Measurements from ENCODE around the gene AURKAIP1. TPM values are rescaled to one million over a fixed set of nuclear protein-coding genes. Genes with fewer than 3 reads are reported as not detected.
A peak's percentile ranks its signal among the peaks of the same experiment; 100 is the strongest.

The AURKAIP1 gene
- polyA plus RNA-seq, 1 of the 3 experiments (the other 2 are of a cell fraction) = 214 TPM

DNA sequence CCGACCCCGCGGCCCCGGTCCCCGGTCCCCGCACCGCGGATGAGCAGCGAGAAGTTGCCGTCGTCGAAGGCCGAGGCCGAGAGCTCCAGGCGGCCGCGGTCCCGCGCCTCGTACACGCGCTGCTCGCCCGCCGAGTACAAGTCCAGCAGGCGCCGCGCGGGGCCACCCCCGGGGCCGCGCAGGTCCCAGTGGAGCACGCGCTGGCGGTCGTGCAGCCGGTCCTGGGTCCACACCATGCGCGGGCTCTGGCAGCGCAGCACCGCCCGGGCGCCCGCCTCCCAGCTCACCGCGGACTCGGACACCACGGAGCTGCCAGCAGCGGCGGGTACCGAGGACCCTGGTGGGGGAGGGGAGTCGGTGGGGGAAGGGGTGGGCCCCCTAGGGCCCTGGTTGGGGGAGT, 19.6 kb downstream of the AURKAIP1 start:
- Histone ChIP-seq H3K9ac (no peak overlapping the region), H3K27ac (ENCODE audit: low read depth in 2 of 2, low read length in 1 of 2) (peak overlapping the region in 1 of 2 experiments; percentile 34; a peak in 1 of 4 replicates), H3K4me1 (ENCODE audit: control insufficient read depth in 1 of 2, insufficient read depth in 2 of 2, low read depth in 1 of 2, low read length in 1 of 2) (peaks cover 13 to 59% of the 10 kb centered on the region in 2 experiments; a peak in 3 of 4 replicates), H3K9me3 (no peaks in the 10 kb centered on the region), H3K4me2 (no peak overlapping the region), H3K4me3 (ENCODE audit: low read depth in 2 of 2, low read length in 1 of 2) (peak overlapping the region in 1 of 2 experiments; percentile 39; a peak in 2 of 4 replicates), H3K27me3 (ENCODE audit: insufficient read depth) (no peaks in the 10 kb centered on the region), H4K20me1 (ENCODE audit: insufficient read depth) (no peaks in the 10 kb centered on the region), H3K36me3 (replicated peaks in 1 of 2; ENCODE audit: control insufficient read depth in 1 of 2, insufficient read depth in 2 of 2, low read length in 1 of 2) (no peaks in the 10 kb centered on the region), H3K79me2 (ENCODE audit: insufficient read depth) (no peaks in the 10 kb centered on the region), H3K9me2 (no peaks in the 10 kb centered on the region), H3F3A (replicated peaks; ENCODE audit: insufficient read depth) (peaks cover 9% of the 10 kb centered on the region), H2AFZ (ENCODE audit: low read depth) (no peak overlapping the region)
- POLR2A ChIA-PET = interaction anchor here (1.0 to 1.3 kb wide), 2 partner anchors 16 to 20 kb away, joined by 4 to 6 read pairs; partner anchors contain the start of gene AURKAIP1
- 1% methylated on average over 15 of the region's 52 CpGs for WGBS (ENCODE audit: low lambda C conversion rate)
- TF ChIP-seq, protein P1, sequence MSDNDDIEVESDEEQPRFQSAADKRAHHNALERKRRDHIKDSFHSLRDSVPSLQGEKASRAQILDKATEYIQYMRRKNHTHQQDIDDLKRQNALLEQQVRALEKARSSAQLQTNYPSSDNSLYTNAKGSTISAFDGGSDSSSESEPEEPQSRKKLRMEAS (IDR thresholded peaks at IDR 0.05; ENCODE audit: low read depth) = peak; percentile 60; the same call in 1 of the 2 replicates
- no peak for TF ChIP-seq USF1 (IDR thresholded peaks at IDR 0.05; ENCODE audit: borderline replicate concordance, low read depth)
- TF ChIP-seq JUND (IDR thresholded peaks at IDR 0.05) = no peak
- CTCF ChIA-PET = interaction anchor here (1.0 to 5.1 kb wide), 3 partner anchors 10 to 19 kb away, joined by 3 to 48 read pairs (median 10); partner anchors contain the start of gene AURKAIP1
- peak; percentile 87 for DNase-seq

GRCh38 chr1:1354271-1355247, 20.4 kb downstream of the AURKAIP1 start:
- WGBS (ENCODE audit: low lambda C conversion rate) = no CpG with 5 or more reads among the region's 116 CpGs
- H3K4me2 ChIP-seq = no peak overlapping the region

More at GRCh38 chr1:1354271-1355247, 20.4 kb downstream of the AURKAIP1 start:
- H3K9me2 ChIP-seq = no peaks in the 10 kb centered on the region
- peak; percentile 63 for DNase-seq
- no peaks in the 10 kb centered on the region for H3K79me2 ChIP-seq (ENCODE audit: insufficient read depth)
- ChIA-PET POLR2A (interaction anchor here (1.0 to 1.3 kb wide), 2 partner anchors 17 to 21 kb away, joined by 4 to 6 read pairs; partner anchors contain the start of gene AURKAIP1), CTCF (interaction anchor here (1.0 to 5.1 kb wide), 3 partner anchors 9 to 20 kb away, joined by 3 to 48 read pairs (median 10); partner anchors contain the start of gene AURKAIP1)
- H3K36me3 ChIP-seq (replicated peaks in 1 of 2; ENCODE audit: control insufficient read depth in 1 of 2, insufficient read depth in 2 of 2, low read length in 1 of 2) = no peaks in the 10 kb centered on the region
- no peak overlapping the region for H3K9ac ChIP-seq
- TF ChIP-seq ZBTB33 (IDR thresholded peaks at IDR 0.05; ENCODE audit: borderline replicate concordance, low read depth) = no peak
- TF ChIP-seq, protein P2, sequence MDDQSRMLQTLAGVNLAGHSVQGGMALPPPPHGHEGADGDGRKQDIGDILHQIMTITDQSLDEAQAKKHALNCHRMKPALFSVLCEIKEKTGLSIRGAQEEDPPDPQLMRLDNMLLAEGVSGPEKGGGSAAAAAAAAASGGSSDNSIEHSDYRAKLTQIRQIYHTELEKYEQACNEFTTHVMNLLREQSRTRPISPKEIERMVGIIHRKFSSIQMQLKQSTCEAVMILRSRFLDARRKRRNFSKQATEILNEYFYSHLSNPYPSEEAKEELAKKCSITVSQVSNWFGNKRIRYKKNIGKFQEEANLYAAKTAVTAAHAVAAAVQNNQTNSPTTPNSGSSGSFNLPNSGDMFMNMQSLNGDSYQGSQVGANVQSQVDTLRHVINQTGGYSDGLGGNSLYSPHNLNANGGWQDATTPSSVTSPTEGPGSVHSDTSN (IDR thresholded peaks at IDR 0.05) = peak; percentile 15; the same call in 1 of the 2 replicates
- peaks cover 9% of the 10 kb centered on the region for H3F3A ChIP-seq (replicated peaks; ENCODE audit: insufficient read depth)
- H3K4me3 ChIP-seq (ENCODE audit: low read depth in 2 of 2, low read length in 1 of 2) = peak overlapping the region in 1 of 2 experiments; percentile 31; a peak in 1 of 4 replicates
- H2AFZ ChIP-seq (ENCODE audit: low read depth) = no peak overlapping the region
- no peaks in the 10 kb centered on the region for H3K9me3 ChIP-seq
- H3K27ac ChIP-seq (ENCODE audit: low read depth in 2 of 2, low read length in 1 of 2) = no peak overlapping the region
- no peaks in the 10 kb centered on the region for H3K27me3 ChIP-seq (ENCODE audit: insufficient read depth)
- no peaks in the 10 kb centered on the region for H4K20me1 ChIP-seq (ENCODE audit: insufficient read depth)
- H3K4me1 ChIP-seq (ENCODE audit: control insufficient read depth in 1 of 2, insufficient read depth in 2 of 2, low read depth in 1 of 2, low read length in 1 of 2) = peaks cover 7 to 51% of the 10 kb centered on the region in 2 experiments; a peak in 2 of 4 replicates
